GM12878 (cell line): Measurements from ENCODE around the gene AIRE. TPM values are rescaled to one million over a fixed set of nuclear protein-coding genes. Genes with fewer than 3 reads are reported as not detected.

Experiments used
- ATAC-seq: fragments of 200-7000 bp; cut with Tn5 transposase; 3 replicates; pipeline ENCODE4 v1.9.1; 2020; ENCODE audit warnings: mild to moderate bottlenecking, moderate library complexity
- BruUV-seq: library from RNA; stranded (reverse); fragments of 400-500 nt; replicated peaks from 2 replicates; lab custom pipeline; 2021; lab: Mats Ljungman, UMichigan
- CTCF ChIA-PET: fragments of 300-600 bp; sonication (Branson Sonifier 250); formaldehyde crosslinking; extraction: SDS; loops from one replicate; lab custom pipeline; 2021; ENCODE audit warnings: inconsistent platforms; lab: Yijun Ruan, JAX
- POLR2A ChIA-PET: fragments of 350-600 bp; formaldehyde crosslinking; extraction: SDS; loops from one replicate; lab custom pipeline; 2021; ENCODE audit warnings: inconsistent platforms; lab: Charles Lee
- RAD21 ChIA-PET: fragments of 300-600 bp; sonication (Branson Sonifier 250); formaldehyde crosslinking; loops from one replicate; lab custom pipeline; 2023; ENCODE audit warnings: antibody characterized with exemption; ENCODE audit not compliant: unreplicated experiment; lab: Charles Lee
- SMC1A ChIA-PET: fragments of 300-600 bp; sonication (Branson Sonifier 250); formaldehyde crosslinking; loops from one replicate; lab custom pipeline; 2023; ENCODE audit not compliant: unreplicated experiment, uncharacterized antibody; lab: Charles Lee
- DNase-seq: peaks from one replicate; pipeline ENCODE4 v3.0.0-alpha.2; 2011; ENCODE audit warnings: low read depth, low spot score
- FAIRE-seq: peaks from 3 replicates; lab custom pipeline; 2011; peaks lifted over from hg19 to GRCh38; lab: Jason Lieb, UNC
- H2AFZ ChIP-seq: 2 replicates; pipeline ENCODE4 v1.6.0; 2011; ENCODE audit warnings: low read depth, low read length, control low read depth; ENCODE audit not compliant: control insufficient read depth
- H3K27ac ChIP-seq: 2 replicates; pipeline ENCODE4 v1.5.1; 2011; ENCODE audit warnings: control low read depth; ENCODE audit not compliant: control insufficient read depth, insufficient read depth
- H3K27me3 ChIP-seq, 2 experiments: replicated peaks in 1 of 2; 2 replicates each; pipeline versions ENCODE4 v1.6.0 to v1.6.1; 2011; ENCODE audit warnings: low read length in 1 of 2; ENCODE audit not compliant: control insufficient read depth in 2 of 2, insufficient read depth in 2 of 2
- H3K36me3 ChIP-seq, 2 experiments: 2 replicates each; pipeline ENCODE4 v1.5.1; 2011; ENCODE audit warnings: low read length in 1 of 2; ENCODE audit not compliant: control insufficient read depth in 2 of 2, insufficient read depth in 2 of 2
- H3K4me1 ChIP-seq: 2 replicates; pipeline ENCODE4 v1.6.1; 2011; ENCODE audit warnings: mild to moderate bottlenecking, low read length, moderate library complexity, mixed read lengths; ENCODE audit not compliant: control insufficient read depth, insufficient read depth
- H3K4me2 ChIP-seq: 2 replicates; pipeline ENCODE4 v1.6.0; 2011; ENCODE audit warnings: control low read depth; ENCODE audit not compliant: control insufficient read depth, insufficient read depth
- H3K4me3 ChIP-seq: fragments of 200-600 bp; sonication (generic); 2 replicates; pipeline ENCODE4 v1.5.1; 2016
- H3K79me2 ChIP-seq: 2 replicates; pipeline ENCODE4 v1.6.0; 2011; ENCODE audit warnings: low read length; ENCODE audit not compliant: control insufficient read depth, insufficient read depth
- H3K9ac ChIP-seq: 2 replicates; pipeline ENCODE4 v1.8.0; 2011; ENCODE audit warnings: low read length, control low read depth, mixed read lengths; ENCODE audit not compliant: control insufficient read depth, insufficient read depth
- H3K9me3 ChIP-seq: replicated peaks from 3 replicates; pipeline ENCODE4 v1.5.1; 2011; ENCODE audit warnings: mild to moderate bottlenecking, low read length; ENCODE audit not compliant: control insufficient read depth, insufficient read depth
- H4K20me1 ChIP-seq: 2 replicates; pipeline ENCODE4 v1.6.0; 2011; ENCODE audit not compliant: control insufficient read depth, insufficient read depth
- ETV6 ChIP-seq, 2 experiments: fragments of 450-650 bp in 1 of 2; IDR thresholded peaks in 1 of 2; conservative IDR thresholded peaks in 1 of 2; 2 replicates each; pipeline ENCODE4 v1.6.1; 2014; ENCODE audit warnings: antibody characterized with exemption in 1 of 2, borderline replicate concordance in 1 of 2, low read depth in 1 of 2, mild to moderate bottlenecking in 1 of 2, moderate library complexity in 1 of 2
- NFXL1 ChIP-seq: fragments of 450-650 bp; IDR thresholded peaks from 2 replicates; pipeline ENCODE4 v1.6.1; 2017; ENCODE audit warnings: antibody characterized with exemption, mild to moderate bottlenecking, borderline replicate concordance
- SMARCA5 ChIP-seq: fragments of 450-650 bp; IDR thresholded peaks from 2 replicates; pipeline ENCODE4 v1.6.1; 2017; ENCODE audit warnings: mild to moderate bottlenecking
- SPI1 ChIP-seq: IDR thresholded peaks from 2 replicates; pipeline ENCODE4 v1.6.1; 2011; ENCODE audit warnings: low read depth, mild to moderate bottlenecking, low read length, moderate library complexity, borderline replicate concordance; ENCODE audit not compliant: insufficient read depth
- WGBS: methylation state at CpG from one replicate; pipeline ENCODE4 v1.1.6; 2016; ENCODE audit warnings: low lambda C conversion rate; ENCODE audit not compliant: insufficient replicate concordance, insufficient coverage; ENCODE audit errors: missing lambda C conversion rate; 5-methylcytosine and 5-hydroxymethylcytosine counted together
- in situ Hi-C: fragments of 300-500 bp; cut with MboI; formaldehyde crosslinking; loops from 9 replicates; pipeline ENCODE4 v1.14.3; 2018; ENCODE audit warnings: mixed read lengths
- intact Hi-C: fragments of 100-400 bp; cut with micrococcal nuclease; formaldehyde crosslinking; loops from one replicate; pipeline ENCODE4 v1.14.2; 2022; ENCODE audit not compliant: unreplicated experiment
- polyA plus RNA-seq, 11 experiments: library from polyadenylated mRNA; depleted of rRNA in 4 of 11; unstranded in 6 of 11; stranded (reverse) in 5 of 11; fragments of >200 nt; fragmentation: Nextera tagmentation in 4 of 11; fragmentation: Illumina TruSeq in 1 of 11; extraction: Ambion mirVana in 4 of 11; extraction: Trizol in 1 of 11; gene quantifications; 1 replicate in 1 of 11; 2 replicates in 10 of 11; pipeline versions ENCODE4 v1.2.1 to v1.2.3, GENCODE V29; 2011 to 2016; ENCODE audit warnings: inconsistent platforms in 2 of 11, missing spikeins in 2 of 11, low read depth in 1 of 11
- total RNA-seq, 4 experiments: library from RNA; depleted of rRNA in 3 of 4; stranded (reverse); fragments of >200 nt in 3 of 4; fragmentation: Illumina TruSeq in 1 of 4; extraction: Trizol in 1 of 4; gene quantifications; 2 replicates each; pipeline versions ENCODE4 v1.2.1 to v1.2.3, GENCODE V29; 2013 to 2021
- TF ChIP-seq, protein P1 (sequence below): fragments of 450-650 bp; IDR thresholded peaks from 2 replicates; pipeline ENCODE4 v1.6.1; 2018; ENCODE audit warnings: borderline replicate concordance, mild to moderate bottlenecking; ENCODE audit not compliant: partially characterized antibody

AIRE gene
- total and polyA plus RNA-seq, 10 of the 15 experiments (the other 5 are each of a cell fraction or from before 2014, with no cell fraction given): 0.05 to 0.10 TPM; not detected in 8

DNA sequence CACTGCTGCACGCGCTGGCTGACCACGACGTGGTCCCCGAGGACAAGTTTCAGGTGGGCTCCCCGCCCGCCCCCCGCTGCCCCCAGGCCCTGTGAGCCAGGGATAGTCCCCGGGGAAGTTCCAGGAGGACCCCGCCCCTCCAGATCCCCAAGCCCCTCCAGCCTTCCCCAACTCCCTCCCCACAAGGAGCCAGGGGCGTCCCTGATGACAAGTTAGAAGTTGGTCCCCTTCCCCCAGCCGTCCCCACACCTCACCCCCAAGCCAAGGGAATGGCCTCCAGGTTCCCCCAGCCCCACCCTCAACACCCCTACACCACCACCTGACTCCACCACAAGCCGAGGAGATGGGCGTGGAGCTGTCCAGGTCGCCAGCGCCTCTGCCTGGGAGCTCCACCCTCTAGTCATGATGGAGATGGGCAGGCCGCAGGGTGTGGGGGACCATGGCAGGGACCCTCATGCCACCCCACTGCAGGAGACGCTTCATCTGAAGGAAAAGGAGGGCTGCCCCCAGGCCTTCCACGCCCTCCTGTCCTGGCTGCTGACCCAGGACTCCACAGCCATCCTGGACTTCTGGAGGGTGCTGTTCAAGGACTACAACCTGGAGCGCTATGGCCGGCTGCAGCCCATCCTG lies 525 bp downstream of the AIRE start (continued):
- TF ChIP-seq, protein P1, sequence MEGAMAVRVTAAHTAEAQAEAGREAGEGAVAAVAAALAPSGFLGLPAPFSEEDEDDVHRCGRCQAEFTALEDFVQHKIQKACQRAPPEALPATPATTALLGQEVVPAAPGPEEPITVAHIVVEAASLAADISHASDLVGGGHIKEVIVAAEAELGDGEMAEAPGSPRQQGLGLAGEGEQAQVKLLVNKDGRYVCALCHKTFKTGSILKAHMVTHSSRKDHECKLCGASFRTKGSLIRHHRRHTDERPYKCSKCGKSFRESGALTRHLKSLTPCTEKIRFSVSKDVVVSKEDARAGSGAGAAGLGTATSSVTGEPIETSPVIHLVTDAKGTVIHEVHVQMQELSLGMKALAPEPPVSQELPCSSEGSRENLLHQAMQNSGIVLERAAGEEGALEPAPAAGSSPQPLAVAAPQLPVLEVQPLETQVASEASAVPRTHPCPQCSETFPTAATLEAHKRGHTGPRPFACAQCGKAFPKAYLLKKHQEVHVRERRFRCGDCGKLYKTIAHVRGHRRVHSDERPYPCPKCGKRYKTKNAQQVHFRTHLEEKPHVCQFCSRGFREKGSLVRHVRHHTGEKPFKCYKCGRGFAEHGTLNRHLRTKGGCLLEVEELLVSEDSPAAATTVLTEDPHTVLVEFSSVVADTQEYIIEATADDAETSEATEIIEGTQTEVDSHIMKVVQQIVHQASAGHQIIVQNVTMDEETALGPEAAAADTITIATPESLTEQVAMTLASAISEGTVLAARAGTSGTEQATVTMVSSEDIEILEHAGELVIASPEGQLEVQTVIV: no peak
- TF ChIP-seq NFXL1 (no peak), SPI1 (no peak)

DNA sequence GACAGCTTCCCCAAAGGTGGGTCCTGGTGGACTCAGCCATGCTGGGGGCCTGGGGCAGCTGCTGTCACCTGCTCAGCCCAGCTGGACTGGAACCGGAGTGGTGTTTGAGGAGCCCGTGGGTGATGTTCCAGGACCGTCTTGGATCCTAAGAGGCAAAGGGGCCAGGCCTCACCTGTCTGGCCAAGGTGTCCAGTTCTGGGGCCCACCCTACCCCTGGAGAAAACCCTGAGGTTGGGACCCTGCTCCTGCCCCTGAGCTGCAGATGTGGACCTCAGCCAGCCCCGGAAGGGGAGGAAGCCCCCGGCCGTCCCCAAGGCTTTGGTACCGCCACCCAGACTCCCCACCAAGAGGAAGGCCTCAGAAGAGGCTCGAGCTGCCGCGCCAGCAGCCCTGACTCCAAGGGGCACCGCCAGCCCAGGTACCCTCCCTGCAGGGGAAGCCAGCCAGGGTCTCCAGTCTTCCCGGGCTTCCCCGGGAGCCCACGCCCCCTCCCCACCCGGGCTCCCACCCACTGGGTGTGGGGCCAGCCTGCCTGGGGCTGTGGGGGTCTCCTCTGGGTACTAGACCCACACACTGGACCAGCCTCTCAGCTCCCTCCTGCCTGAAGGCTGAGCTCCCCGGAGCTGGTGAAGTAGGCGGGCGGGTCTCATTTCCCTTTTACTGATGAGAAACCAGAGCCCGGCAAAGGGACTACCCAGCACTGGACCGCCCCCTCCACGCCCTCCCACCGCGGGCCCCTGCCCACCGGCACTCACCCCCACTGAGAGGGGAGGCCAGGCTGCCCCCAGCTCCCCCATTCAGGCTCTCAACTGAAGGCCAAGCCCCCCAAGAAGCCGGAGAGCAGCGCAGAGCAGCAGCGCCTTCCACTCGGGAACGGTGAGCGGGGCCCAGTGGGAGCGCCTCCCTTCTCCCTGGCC lies 1.3 kb downstream of the AIRE start:
- no peak overlapping the region for H3K9ac ChIP-seq
- in situ Hi-C loops (no loop called here), intact Hi-C loops (no loop called here)
- H2AFZ ChIP-seq: no peak overlapping the region
- H4K20me1 ChIP-seq: no peaks in the 10 kb centered on the region; the same call in 1 of the 2 replicates
- SMC1A ChIA-PET: no interaction called here
- no peak for DNase-seq
- no peak overlapping the region for H3K4me3 ChIP-seq
- H3K4me2 ChIP-seq: no peak overlapping the region
- no peak for FAIRE-seq
- BruUV-seq: no TSS peak
- TF ChIP-seq ETV6 (conservative IDR thresholded peaks at IDR 0.05 in 1 of 2, IDR thresholded peaks at IDR 0.05 in 1 of 2; ENCODE audit: borderline replicate concordance in 1 of 2, low read depth in 1 of 2) (no peak), SMARCA5 (no peak), SPI1 (peak; percentile 42; the same call in 1 of the 2 replicates)
- peaks cover 6% of the 10 kb centered on the region; the same call in 1 of the 2 replicates for H3K4me1 ChIP-seq
- H3K27me3 ChIP-seq: no peaks in the 10 kb centered on the region
- no peak overlapping the region for H3K27ac ChIP-seq
- no peaks in the 10 kb centered on the region for H3K9me3 ChIP-seq
- RAD21 ChIA-PET: interaction anchor here (1.0 to 1.1 kb wide), 2 partner anchors 11 to 19 kb away, joined by 3 to 4 read pairs; no protein-coding TSS in a partner anchor
- no peaks in the 10 kb centered on the region for H3K79me2 ChIP-seq
- 41% methylated on average over 25 of the region's 31 CpGs for WGBS
- no peaks in the 10 kb centered on the region for H3K36me3 ChIP-seq
- CTCF ChIA-PET: interaction anchor here (1.1 kb wide), 1 partner anchor 10 kb away, joined by 4 read pairs; no protein-coding TSS in a partner anchor
- ATAC-seq: peak; percentile 51
- POLR2A ChIA-PET: interaction anchor here (1.0 to 1.4 kb wide), 2 partner anchors 9 to 11 kb away, joined by 3 read pairs; no protein-coding TSS in a partner anchor
